ENCODE data around the gene PPP1R3C. TPM values are rescaled to one million over a fixed set of nuclear protein-coding genes. Genes with fewer than 3 reads are reported as not detected.

Gene PPP1R3C
- polyA plus RNA-seq, 1 donor, result 161 TPM

DNA sequence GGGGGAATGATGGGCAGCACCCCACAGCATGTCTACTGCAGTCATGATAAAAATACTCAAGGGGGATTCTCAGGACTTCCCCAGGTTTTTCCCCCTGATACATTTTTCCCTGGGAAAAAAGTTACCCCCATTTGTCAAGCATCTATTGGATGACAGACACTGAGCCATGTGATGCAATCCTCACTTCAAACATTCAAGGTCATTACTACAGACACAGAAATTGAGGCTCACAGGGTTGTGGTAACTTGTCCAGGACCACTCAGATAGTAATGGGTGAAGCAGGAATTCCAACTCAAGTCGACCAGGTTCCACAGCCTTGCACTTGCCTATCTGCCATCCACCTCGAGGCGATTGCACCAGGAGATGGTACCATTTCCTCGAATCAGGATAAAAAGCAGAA, 31.7 kb downstream of the PPP1R3C start:
- DNase-seq (ENCODE audit: low read depth), result no peak

DNA sequence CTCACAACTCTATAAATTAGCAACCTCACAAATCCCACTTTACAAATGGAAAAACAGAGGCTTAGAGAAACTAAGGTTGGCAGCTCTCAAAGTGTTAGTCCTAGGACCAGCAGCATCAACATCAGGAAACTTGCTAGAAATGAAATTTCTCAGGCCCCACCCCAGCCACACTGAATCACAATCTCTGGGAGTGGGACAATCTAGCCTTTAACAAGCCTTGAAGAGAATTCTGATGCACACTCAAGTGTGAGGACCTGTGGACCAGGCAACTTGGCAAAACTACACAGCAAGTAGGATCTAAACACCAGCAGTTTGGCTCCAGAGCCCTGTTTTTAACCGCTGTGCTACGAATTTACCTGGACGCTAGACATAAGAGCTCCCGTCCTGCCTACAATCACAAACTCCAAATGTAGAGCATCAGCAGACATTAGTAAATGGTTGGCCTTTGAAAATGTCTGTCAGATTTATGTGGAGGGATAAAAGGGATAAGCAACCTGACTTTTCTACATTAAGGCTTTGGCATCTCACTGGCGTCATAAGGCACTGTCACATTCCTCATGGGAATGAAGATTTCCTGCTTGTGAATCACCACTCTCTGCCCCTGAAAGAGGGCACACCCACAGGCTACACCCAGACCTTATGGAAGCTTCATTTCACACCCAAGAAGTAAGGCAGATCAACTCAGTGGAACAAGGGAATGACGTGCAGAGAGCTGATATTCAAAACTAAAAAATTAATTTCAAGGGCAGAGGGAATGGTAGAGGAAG, 34.5 kb downstream of the PPP1R3C start:
- no peak for DNase-seq (ENCODE audit: low read depth)

DNA sequence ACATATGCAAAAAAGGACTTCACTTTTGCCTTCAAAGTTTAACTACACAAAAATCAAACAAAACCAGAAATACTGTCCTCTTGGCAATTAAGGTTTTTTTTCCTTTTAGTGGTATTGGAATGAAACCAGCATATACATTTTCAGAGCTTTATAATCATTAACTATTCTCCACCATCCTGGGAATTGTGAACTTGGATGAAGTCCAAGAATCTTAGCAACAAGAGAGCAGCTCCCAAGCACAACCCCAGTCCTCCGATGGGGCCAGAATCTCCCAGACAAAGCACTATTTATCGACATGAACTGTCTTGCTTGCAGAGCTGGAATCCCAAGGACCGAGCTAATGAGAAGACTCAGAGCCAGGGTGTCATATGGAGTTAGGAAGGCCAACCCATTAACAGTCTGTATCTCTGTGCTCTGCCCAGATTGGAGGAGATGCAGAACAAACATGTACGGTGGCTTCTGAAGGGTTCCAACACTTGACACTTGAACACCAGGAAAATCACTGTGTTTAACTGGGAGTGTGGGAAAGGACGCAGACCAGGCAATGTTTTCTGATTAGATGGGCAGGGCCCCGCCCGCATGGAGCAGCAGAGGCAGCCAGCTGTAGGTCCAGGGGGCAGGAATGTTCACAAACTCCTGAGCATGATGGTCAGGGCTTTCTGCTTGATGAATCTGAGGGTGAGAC, 35.5 kb downstream of the PPP1R3C start:
- DNase-seq (ENCODE audit: low read depth), result no peak

DNA sequence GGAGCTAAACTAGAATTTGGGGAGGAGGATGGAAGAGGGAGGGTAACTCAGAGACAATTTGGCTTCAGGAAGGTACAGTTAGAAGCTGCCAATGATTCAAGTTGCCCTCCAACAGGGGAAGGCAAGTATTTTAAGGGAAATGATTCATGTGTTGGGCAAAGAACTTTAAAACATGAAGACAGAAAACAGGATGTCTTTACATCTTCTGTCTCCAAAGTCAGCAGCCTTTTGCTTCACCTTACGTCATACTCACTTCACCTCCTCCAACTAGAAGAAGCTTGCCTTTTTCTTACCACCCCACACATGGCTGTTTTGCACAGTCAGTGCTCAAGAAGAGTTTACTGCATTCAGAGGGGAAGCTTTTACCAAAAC, 36.1 kb downstream of the PPP1R3C start:
- no peak for DNase-seq (ENCODE audit: low read depth)

DNA sequence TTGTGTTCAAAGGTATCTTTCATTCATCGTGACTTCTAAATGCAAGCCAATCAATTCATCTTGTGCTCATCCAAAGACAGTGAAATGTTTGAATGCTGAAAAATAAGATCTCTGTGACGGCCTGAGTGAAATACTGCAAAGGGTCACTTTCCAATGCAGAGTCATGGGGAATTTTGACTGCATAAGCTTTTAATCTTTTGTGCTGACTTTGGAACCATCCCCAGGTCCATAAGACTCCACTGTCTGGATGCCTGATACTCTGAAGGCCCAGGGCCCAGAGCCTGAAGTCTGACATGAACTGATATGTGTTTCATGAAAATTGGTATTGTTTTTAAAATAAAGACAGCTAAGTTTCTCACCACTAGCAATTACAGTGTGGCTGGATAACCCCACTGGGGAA, 39.0 kb downstream of the PPP1R3C start:
- DNase-seq (ENCODE audit: low read depth), result no peak

DNA sequence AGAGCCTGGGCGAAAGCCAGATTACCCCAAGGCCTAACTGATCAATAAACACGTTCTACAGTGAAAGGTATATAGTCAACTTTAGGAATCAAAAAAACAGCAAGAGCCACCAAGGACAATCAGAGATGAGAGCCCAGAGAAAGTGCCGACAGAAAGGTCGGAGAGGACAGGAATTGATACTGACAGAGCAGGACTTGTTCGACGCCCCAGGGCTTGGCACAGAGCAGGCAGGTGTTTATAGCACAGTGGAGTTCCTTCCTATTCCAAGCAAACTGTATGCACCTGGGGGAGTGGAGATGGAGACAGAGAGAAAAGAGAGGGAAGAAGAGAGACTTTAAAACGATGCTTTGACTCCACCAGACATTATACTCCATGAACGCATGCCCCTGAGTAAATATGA, 39.5 kb downstream of the PPP1R3C start:
- no peak for DNase-seq (ENCODE audit: low read depth)

DNA sequence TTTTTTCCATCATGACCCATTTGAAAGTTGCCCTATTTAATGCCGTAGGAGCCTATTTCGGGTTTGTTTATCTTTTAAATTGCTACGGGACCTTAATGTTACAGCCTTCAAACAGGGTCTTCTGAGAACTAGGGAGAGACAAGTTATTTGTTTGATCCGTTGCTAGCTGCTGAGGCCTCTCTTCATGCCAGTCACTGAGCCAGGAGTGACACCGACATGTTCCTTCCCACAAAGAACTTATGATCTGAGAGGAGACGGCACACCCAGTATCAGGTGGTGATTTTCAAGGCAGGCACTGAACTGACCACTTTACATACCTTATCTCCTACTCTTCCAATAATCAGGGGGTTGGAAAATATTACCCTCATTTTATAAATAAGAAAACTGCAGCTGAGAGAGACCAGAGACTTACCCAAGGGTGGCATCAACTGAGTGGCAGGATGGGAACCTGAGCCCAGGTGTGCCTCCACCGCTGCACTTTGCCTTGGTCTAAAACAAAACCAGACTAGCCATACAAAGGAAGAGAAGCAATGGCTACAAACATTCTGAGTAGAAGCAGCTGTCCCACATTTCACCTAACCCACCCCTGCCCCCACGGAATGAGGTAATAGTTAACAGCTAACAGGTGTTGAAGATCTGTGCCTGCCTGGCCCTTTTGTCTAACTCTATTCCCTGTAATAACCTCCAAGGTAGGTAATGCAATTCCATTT, 40.5 kb downstream of the PPP1R3C start:
- no peak for DNase-seq (ENCODE audit: low read depth)

DNA sequence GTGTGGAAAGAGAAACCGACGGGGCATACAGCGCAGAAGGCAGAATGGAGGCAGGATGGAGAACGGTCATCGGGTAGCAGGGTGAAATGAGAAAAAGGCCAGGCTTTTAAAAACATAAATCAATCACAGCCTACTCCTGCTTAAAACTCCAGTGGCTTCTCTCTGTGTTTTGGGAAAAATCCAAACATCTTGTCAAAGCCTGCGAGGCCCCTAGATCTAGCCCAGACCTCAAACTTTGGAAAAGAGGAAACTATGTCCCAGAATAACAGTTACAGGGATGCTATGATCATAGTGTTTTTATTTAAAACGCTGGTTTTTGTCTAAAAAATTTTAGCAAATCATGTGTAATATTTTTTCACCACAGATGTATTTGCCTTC, 41.1 kb downstream of the PPP1R3C start:
- DNase-seq (ENCODE audit: low read depth), result no peak

DNA sequence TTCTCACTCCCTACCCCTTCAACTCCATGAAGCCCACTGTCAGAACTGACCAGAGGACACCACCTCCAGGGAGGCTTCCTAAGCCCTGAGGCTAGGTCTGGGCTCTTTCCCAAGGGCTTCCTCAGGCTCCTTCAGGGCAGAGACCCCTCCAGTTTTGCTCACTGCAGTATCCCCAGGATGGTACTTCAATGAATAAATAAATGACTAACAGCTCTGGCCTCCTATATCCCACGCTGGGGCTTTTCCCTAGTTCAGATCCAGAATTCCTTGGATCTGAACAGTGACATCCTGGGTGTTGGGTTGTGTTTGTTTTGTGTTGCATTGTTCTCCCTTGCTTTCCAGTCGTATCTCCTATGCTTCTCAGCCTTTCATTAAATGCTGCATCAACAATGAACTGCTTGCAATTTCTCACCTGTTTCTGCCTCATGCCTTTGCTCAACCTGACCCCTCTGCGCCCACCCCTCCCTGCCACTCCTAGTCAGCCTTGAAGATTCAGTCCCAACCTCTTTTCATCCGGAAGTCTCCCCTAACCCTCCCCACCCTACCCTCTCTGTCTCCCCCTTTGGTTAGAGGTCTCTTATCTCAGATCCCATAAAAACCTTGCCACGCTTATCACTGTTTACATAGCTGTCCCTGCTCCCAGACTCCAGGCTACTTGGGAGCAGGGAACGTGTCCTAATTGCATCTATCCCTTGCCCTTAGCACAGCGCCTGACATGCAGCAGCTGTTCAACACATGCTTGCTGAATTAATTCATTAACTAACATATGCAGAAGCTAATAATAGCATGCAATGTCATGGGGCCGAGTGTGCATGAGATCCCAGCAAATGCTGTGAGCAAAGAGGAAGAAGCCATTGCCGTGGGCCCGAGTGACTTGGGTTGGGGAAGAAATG, 41.7 kb downstream of the PPP1R3C start:
- DNase-seq (ENCODE audit: low read depth), result no peak

DNA sequence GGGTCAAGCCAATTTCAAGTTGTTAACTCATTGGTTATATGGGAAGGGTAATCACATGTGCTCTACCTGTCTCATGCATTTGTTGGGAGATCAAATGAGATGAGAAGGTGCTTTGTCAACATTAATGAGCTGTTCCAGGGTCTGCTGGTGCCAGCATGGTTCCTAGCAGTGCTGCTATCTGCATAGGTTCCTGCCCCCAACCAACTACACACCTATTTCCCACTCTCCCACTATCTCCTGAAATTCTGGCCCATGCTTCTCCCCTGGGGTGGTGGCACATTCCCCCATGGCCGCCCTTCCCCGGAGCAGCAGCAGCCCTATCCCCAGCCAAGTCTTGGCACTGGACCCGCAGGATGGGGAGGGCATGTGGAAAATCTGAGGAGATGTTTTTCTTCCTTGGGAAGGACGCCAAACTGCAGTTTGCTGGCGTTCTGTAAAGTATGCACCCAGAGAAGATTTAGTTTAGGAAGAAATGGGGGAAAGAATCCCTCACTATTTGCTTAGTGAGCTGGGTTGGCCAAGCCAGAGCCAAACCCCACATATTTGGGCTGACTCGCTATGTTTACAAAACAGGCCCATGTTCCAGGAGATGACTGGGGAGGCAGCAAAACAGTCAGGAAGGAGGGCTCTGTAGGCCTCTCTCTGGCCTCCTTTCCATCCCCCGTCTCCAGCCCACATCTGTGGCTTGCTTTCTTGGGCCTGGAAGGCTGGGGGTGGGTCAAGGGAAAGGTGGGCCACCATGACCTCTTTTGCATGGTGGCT, 42.5 kb downstream of the PPP1R3C start:
- no peak for DNase-seq (ENCODE audit: low read depth)

DNA sequence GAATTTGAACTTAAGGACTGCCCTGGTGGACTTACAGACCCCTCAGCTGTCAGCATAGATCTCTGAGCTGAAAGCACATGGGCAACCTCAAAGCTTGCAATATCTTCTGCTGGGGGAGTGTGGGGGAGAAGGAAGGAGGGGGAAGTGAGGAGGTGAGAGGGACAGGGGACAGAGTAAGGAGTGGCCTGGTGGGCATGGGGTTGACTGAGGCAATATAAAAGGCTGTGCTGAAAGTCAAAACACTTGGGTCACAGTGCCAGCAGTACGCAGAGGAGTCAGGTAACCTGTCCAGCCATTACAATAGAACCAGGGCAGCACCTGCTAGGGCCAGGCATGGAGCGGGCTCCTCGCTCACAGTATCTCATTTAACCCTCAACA, 43.2 kb downstream of the PPP1R3C start:
- DNase-seq (ENCODE audit: low read depth), result no peak

DNA sequence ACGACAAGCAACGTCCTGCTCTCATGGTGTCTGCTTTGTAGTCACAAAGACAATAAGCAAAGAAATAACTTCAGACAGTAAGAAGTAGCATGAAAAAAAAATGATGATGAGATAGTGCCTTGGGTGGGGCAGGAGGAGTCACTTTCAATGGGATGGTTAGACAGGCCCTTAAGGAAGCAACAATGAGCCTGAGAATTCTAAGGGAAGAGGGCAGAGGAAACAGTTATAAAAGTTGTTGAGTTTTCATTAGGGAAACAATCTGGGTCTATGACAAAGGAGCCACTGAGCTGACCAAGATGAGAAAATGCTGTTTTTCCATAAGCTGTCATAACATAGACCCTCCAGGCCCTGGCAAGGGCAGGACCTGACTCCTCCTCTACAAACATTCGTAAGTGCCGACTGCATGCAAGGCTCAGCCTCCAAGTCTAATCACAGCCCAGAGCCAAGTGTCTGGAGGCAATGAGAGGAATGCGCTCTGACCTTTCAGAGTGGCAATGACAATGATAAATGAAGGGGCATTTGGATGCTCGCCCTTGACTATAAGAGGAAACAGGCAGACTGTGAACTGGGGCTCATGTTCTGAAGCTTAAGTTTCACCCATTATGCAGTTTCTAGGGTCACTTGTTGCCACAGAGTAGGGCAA, 43.7 kb downstream of the PPP1R3C start:
- DNase-seq (ENCODE audit: low read depth), result no peak

DNA sequence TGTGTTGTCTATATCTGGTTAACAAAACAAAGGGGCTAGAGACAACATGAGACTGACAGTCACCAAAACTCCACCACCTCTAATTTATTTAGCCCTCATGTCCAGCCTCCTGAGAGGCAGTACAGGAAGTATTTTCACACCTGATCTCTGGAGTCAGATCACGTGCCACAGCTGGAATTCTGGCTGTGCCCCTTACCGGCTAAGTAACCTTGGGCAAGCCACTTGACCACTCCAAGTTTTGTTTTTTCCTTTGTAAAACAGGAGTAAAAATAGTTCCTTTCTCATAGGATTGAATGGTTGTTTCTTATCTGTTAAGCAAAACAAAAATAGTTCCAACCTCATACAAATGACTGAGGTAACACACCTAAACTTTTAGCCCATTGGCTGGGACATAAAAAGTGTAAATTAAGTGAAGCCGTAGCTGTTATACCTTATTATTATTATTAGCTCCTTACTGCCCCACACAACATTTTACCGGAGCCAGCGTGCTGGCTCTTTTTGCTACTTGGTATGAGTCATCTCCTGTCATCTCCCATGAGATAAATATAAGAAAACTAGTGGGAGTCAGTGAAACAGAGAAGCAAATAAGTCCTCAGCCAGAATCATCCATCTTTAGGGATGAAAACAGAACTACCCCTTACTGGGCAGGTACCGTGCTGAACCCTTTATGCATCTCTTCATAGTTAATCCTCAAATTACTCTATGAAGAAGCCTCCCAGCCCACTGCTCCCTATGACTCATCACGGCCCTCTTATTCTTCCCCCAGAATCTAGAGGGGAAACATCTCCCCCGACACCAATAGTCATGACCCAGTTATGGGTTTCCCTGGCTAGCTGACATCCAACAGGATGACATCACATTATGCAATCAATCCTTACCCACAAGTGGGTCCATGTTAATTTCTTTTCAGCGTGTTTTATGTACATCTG, 44.9 kb downstream of the PPP1R3C start:
- DNase-seq (ENCODE audit: low read depth), result no peak

DNA sequence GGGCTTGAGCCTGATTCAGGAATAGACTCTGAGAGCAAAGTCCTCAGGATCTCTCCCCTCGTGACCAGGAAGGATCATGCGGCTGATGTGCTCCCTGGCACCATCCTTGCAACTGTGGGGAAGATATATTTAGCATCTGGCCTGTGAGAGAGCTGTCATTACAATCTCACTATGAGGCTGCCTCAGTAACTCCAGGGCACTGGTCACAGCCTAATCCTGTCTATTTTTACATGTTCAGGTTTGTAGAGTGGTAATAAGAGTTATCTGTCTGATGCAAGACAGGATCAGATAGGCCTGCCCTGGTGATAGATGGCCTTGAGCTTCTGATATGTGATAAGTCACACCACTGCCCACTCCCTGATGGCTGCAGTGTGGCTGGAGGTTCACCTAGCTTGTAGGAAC, 50.7 kb downstream of the PPP1R3C start:
- no peak for DNase-seq (ENCODE audit: low read depth)

DNA sequence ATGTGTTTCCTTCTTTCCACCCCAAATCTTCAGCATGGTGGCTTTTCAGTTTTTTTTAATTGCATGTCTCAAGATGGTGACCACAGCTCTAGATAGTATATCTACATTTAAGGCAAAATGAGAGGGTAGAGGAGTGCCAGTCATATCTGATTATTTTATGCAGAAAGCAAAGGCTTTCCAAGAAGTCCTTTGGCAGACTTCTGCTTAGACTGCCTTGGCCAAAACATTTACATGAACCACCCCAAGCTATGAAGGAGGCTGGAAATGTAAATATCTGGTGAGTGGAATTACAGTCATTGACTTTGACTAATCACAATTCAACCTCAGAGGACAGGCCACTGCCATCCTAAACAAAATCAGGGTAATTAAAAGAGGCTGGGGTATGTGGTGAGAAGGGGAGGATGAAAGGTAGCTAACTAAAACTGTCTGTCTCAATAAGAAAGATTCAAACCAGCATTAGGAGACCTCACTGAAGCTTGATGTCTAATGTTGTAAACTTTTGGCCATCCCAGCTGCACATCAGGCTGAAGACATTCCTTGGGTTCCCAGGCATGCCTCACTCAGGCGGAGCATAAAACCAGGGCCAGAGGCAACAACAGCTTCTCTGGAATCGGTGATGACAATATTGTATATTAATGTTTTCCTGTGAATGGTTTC, 53.4 kb downstream of the PPP1R3C start:
- no peak for DNase-seq (ENCODE audit: low read depth)
